ENCODE measurements around the gene GDF11.

GDF11 gene

DNA sequence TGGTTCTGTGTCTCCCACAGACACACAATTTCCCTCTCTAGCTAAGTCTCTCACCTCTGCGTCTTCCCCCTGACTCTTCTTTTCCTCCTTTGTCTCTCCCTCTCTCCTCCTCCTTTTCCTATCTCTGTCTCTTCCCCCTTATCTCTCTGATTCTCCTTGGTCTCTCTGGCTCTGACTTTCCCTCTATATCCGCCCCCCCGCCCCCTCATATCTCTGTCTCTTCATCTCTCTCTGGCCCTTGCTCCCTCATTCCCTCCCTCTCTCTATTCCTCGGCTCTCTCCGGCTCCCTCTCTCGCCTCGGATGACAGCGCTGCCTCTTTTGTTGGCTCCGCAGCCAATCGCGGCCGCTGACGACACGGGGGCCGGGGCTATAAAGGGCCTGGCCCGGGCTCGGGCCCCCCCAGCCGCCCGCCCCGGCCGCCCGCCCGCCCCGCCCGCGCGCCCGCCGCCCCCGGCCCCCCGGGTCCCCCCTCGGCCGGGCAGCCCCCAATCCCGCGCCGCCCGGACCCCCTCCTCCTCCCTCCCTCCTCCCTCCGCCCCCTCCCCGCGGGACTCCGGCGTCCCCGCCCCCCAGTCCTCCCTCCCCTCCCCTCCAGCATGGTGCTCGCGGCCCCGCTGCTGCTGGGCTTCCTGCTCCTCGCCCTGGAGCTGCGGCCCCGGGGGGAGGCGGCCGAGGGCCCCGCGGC lies at the start of gene GDF11:
Gene GDF11, plus strand, starts transcription at position 404 of the 687 bp plus-strand sequence. Its CDS starts 195 bp downstream, at position 599.
- peak; percentile 81 for DNase-seq (ENCODE audit: insufficient read length, low spot score)
- no peak for FAIRE-seq

DNA sequence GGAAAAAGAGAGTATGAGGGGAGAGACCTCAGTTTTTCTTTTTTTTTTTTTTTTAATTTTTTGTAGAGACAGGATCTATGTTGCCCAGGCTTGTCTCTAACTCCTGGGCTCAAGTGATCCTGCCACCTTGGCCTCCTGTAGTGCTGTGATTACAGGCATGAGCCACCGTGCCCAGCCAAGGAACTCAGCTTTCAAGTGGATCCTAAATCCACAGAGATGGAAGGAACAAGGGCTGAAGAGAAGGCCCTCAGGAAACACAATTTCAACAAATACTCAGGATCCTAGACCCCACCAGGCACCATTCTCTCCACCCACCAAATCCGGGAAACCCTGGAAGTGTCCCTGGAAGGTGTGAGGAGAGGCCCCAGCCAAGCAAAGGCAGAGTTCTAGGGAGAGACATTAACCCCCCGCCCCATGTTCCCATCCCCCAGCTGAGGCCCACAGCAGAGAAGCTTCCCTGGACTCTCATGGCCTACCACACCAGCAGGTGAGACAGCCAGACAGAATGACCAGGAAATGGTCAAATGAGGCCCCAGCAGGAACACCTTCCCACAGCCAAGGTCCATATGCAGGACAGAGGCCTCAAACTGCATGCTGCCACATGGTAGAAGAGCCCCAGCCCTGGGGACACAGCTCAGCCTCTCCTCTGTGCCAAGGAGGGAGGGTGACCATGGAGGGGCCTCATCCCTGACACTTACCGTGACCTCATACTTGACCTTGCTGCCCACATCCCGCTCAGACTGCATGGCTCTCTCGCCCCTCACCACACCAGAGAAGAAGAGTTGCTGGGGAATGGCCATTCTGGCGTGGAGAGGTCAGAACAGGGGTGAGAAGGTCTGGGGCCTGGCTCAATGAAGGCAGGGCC lies 49.4 kb upstream of the GDF11 start:
- no peak for DNase-seq (ENCODE audit: insufficient read length, low spot score)
- FAIRE-seq: no peak

DNA sequence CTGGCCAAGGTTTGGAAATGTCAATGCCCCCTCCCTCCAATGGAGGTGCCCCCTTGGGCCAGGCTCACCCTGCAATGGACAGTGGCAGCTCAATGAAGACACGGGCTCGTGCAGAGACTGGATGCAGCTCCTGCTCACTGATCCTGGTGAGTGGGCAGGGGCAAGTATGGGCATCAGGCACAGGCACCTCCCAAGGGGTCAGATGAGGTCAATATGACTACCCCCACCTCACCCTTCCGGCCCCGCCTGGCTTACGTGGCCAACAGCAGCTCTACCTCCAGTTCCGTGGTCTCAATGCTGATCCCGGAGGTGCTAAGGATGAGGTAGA lies 48.8 kb upstream of the GDF11 start:
- FAIRE-seq (no peak), DNase-seq (ENCODE audit: insufficient read length, low spot score) (no peak)

DNA sequence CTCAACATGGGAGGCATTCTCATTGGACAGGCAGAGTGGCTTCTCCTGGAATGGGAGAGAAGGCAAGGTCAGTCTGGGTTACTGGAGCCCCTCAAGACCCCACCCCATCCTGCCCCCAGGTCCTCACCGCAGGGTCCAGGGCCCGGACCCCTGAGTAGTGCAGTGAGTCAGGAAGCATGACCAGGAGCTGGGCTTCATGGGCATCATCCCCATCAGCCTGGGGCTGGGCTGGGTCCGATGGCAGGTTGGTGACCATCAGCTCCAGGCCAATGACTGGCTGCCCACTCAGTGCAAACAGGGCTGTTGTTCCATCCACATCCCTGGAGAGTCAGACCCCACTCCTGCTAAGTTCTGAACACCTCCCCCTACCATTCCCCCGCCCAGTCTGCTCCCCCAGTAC lies 48.3 kb upstream of the GDF11 start:
- FAIRE-seq (no peak), DNase-seq (ENCODE audit: insufficient read length, low spot score) (no peak)

DNA sequence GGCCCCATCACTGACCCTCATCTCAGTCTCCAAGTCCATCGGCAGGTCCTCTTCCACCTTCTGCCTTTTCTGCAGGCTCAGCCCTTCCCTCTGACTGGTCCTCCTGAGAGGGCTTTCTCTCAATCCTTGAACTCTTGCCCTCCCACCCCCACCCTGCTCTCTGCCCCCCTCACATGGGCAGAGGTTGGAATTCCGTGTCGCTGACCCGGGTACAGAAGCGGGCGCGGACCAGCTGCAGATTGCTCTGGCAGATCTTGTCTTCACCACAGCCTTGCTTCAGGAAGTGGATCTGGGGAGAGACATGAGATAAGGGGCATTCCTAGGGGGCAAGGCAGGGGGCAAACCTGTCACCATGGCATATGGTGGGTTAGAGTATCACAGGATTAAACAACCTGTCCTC lies 47.6 kb upstream of the GDF11 start:
- FAIRE-seq (no peak), DNase-seq (ENCODE audit: insufficient read length, low spot score) (no peak)

DNA sequence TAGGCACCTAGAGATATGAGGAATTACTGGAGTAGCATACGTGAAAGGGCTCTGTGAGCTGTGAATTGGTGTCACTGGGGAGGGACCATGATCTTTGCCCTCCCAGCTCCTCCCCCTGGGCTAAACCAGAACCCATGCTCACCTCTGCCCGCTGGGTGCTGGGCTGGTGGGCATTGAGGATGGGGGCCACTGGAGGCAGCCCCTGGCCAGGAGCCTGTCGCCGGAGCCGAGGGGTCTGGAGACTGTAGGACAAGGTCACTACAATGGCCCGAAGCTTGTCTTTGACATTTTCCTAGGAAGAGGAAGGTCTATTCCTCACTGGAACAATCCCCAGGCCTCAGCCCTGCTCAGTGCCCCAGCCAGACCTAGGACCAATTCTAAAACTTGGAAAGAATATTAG lies 46.8 kb upstream of the GDF11 start:
- DNase-seq (ENCODE audit: insufficient read length, low spot score) (no peak), FAIRE-seq (no peak)

DNA sequence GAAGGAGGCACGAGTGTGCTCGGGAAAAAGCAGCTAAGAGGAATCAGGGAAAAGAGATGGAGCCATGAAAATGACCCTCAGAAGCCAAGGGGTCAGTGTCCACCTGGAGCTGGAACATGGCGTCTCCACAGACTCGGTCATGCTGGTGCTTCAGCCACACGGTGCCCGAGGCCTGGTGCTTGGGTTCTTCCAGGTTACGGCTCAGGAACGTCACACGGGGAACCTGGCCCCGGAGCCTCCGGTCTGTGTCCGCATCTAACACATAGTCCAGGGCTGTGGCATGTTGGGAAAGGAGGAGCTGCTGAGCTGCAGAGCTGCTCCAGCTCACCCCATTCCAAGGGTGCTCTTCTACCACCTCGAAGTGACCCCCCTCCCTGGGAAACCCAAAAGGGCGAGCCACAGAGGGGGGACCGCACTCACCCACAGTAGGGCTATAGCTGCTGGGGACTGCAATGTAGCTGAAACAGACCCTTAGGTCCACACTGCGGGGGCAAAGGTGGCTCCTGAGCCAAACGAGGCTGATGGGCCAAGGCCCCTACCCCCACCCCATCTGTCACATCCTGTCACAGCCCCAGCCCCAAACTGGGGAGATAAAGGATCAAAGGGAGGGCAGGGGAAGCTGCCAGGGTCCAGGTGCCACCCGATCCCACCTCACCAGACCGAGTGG lies 46.0 kb upstream of the GDF11 start:
- no peak for FAIRE-seq
- no peak for DNase-seq (ENCODE audit: insufficient read length, low spot score)

DNA sequence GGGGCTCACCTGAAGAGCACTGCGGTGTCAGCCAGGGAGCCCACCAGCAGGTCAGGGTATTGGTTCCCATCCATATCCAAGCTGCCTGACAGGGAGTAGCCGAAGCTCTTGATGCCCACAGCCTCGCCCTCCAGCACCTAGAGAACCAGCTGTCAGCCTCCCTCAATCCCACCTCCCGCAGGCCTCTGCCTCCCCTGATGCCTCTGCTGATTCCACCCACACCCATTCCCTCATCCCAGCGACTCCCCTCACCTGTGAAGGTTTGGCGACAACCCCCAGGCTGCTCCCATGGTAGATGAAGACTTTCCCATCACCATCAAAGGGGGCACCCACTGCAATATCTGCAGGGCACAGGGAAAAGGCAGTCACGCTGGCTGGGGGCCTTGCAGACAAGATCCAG lies 45.2 kb upstream of the GDF11 start:
- FAIRE-seq: no peak
- no peak for DNase-seq (ENCODE audit: insufficient read length, low spot score)

DNA sequence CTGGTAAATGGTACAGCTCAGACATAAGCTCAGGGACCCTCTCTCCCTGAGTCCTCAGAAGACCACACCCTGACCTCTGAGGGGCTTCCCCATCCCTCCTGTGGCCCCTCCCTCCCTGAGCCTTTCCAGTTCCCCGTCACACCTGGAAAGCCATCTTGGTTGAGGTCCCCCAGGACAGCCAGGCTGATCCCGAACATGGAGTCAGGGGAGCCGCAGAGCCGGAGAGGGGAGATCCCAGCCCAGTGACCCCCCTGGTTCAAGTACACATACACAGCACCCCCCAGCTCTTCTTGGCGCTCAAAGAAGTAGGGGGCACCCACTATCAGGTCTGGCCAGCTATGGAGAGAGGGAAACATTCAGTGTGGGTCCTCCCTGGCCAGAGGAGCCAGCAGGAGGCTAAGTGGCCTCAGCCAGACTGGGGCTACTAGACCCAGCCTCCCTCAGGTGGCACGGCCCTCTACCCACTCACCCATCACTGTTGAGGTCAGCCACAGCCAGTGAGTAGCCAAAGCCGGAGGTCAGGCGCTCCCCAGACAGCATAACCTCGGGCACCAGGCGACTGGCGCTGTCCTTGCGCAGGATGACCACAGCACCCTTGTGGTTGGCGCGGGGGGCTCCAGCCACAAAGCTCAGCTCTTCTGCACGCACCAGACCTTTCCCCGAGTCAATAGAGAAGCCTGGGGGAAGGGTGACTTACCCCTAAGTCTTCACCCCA lies 44.5 kb upstream of the GDF11 start:
- no peak for FAIRE-seq
- DNase-seq (ENCODE audit: insufficient read length, low spot score): no peak

DNA sequence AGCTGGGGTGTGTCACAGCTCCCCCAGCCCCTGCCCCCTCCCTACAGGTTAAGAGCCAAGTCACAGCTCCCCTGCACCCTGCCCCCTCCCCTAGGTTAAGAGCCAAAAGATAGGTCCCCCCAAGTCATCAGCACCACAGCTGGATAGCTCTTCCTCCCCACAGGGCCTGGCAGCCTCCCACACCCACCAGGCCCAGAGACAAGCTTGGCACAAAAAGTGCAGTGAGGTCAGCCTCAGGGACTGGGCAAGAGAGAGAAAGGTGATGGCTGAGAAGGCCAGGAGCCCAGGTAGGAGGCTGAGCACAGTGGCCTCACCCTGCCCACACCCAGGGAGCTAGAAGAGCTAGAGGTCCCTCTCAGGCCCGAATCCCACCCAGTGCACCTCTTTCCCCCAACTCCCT lies 44.0 kb upstream of the GDF11 start:
- FAIRE-seq: no peak
- no peak for DNase-seq (ENCODE audit: insufficient read length, low spot score)

DNA sequence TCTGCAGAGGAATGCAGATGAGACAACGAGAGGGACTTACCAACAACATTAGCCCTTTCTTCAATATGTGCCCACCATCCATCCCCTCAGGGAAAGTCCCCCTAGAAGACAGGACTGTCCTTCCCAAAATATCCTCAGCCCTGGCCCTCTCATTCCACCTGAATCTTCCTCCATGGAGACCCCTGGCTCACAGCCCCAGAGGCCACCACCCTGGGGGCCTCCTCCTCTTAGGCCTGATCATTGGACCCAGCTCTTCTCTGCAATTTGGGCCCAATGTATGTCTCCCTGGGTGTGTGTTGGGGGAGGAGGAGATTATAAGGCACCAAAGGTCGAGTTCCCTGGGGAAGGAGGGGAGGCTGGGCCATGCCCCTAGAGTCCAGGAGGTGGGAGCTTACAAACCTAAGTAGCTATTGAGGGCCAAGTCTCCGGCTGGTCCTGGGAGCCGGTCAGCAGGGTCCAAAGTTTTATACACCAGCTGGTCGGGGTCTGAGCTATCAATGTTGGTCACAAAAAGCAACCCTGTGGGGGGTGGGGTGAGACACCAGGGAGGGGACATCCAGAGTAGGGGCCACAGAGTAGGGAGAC lies 43.4 kb upstream of the GDF11 start:
- DNase-seq (ENCODE audit: insufficient read length, low spot score) (no peak), FAIRE-seq (no peak)

DNA sequence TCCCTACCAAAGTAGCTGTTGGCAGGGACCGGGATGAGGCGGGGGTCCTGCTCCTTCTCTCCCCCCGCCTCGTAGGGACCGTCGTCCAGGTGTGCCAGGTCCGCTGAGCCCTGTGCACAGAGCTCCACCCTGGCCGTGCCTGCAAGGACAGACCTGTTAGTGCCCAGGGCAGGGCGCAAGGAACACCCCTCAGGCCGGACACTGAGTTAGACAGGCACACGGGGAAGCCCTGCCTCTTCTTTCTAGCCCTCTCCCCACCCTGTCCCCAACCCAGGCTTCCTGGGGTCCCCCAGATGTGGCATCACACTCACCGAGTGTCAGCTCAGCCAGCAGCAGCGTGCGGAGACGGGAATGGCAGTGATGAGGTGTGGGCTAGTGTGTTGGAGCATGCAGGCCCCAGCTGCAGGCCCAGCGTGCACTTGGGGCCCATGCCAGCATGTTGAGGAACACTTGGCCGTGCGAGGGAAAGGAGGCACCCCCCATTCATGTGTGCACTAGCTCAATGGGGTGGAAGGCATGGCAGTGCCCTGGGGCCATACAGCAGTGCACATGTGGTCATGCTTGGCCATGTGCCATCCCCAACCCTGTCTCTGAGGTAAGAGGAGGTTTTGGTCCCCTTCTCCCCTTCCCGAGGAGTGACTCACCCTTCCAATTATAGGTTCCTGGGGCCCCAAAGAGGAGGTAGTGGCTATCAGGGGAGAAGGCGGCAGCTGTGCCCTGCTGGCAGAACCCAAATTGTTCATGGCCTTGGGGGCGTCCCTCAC lies 42.5 kb upstream of the GDF11 start:
- FAIRE-seq (no peak), DNase-seq (ENCODE audit: insufficient read length, low spot score) (no peak)

DNA sequence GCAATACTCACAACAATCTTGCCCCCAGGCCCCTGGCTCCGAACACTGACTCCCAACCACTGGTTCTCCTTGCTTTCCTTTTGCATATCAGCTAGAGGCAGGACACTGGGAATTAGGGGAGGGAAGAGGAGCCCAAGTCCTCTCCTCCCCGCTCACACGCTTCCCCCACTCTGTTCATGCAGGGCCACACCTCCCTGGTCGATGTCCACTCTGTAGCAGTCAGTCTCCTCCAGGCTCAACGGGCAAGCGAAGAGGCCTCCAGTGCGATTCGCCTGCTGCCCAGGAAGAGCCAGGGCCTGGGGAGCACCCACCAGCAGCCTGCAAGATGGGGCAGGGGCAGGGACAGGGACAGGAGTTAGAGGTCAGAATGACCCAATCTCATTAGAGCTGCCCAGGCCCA lies 40.1 kb upstream of the GDF11 start:
- FAIRE-seq (no peak), DNase-seq (ENCODE audit: insufficient read length, low spot score) (no peak)

DNA sequence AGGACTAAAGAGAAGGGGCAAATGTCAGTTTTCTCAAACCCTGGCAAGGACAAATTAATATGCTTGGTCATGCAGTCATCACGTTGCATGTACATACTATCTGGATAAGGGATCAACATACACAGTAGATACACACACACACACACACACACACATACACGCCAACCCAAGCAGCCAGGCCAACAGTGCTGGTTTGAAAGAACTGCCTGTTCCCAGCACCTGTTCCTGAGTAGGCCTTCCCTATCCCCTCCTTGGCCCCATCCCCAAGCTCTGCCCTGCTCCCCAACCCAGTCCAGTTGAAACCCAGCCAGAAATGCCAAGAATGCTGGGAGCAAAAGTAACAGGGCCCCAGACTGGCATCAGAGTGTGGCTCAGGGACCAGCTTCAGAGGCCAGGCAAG lies 39.6 kb upstream of the GDF11 start:
- FAIRE-seq (no peak), DNase-seq (ENCODE audit: insufficient read length, low spot score) (no peak)

DNA sequence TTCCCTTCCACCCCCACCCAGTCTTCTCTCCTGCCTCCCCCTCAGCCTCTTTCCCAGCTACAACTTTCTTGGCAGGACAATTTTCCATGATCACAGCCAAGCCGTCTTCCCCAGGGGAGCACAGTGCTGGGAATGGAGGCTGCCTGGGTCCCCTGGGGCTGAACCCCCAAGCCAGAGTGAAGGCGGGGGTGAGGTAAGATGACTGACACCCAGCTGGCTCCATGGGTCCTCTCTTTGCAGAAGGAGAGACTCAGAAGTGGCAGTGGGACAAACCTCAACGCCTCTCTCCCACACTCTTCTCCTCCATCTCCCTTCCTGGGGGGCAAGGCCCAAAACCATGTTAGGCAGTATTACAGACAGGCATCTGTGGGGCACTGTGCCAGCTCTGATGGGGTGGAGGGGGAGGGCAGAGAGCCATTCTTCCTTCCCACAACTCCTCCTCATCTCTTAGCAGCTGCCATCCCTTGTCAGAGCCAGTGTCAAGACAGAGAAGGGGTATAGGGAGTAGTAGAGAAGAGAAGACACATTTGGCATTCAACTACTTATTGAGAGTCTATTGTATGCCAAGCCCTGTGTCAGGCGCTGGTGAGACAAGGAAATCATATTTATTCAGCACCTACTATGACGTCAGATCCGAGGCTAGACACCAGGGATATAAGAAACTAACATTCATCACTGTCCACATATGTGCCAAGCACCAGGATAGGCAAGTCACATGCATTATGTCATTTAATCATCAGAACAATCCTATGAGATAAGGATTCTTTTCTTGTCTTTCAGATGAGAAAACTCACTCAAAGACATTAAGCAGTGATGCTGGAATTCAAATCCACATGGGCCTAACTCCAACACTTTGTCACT lies 38.8 kb upstream of the GDF11 start:
- DNase-seq (ENCODE audit: insufficient read length, low spot score) (no peak), FAIRE-seq (no peak)

DNA sequence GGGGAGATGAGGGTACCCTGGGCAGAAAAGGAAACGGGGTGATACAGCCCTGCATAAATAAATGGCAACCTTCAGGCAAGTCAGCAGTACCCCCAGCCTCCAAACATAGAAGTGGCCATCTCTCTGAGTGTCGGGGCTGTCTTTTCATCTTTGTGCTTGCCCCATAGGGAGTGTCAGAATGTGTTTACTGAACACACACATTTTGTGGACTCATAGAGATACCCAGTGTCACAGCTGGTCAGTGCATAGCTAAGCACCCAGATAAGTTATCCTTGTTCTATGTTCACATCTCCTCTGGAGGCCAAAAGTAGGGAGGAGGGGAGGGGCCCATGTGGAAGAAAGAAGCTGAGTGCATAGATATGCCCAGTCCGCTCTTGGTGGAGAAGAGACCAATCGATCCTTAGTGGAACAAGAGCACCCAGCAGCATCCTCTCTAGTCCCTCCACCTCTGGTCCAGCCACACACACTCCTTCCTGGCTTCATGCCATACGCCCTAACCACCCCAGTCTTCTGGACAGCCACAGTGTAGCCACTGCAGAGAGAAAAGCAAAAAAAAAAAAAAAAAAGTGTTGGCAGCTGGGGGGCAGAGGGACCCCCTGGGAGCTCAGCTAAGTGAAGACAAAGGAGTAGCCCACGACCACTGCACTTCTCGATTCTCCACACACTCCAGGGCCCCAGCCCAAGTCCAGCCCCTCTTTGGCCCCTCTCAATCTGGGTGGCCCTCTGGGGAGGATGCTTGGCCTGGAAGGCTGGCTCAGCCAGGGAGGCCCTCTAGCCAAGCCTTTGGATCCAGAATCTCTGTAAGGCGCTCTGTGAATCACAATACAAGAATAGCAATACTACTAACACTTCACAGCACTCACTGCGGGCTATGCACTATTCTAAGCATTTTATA lies 37.9 kb upstream of the GDF11 start:
- DNase-seq (ENCODE audit: insufficient read length, low spot score): no peak
- no peak for FAIRE-seq

DNA sequence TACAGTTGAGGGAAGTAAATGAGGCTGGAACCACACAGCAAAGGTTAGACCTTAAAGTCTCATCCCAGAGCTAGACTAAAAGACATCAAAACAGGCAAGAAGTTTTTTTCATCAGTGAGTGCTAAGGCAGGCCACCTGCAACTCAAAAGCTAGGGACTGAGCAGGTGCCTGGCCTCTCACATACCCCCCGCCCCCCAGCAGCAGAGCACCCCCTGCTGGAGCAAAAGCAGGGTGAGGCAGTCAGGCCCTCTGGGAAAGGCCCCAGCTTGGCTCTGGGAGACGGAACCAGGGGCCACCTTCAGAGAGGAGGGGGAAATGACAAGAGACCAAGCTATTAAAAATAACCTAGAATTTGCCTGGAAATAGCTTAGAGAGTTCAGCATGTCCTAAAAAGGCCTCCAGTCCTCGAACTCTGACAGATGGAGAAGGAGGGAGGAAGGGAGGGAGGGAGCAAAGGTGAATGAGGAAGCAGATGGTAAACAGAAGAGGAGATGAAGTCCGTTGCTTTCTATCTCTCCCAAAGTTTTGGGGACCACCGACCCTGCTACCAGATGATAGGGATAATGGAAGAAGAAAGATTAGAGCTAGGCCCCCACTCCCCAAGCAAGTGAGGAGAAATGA lies 37.0 kb upstream of the GDF11 start:
- FAIRE-seq (no peak), DNase-seq (ENCODE audit: insufficient read length, low spot score) (no peak)

All from HTR-8/SVneo (cell line).